MCF 10A (cell line): ENCODE results near the gene LSP1. TPM values are rescaled to one million over a fixed set of nuclear protein-coding genes. Genes with fewer than 3 reads are reported as not detected.

Source experiments
- BruUV-seq: library from RNA; stranded (reverse); fragments of 400-500 nt; replicated peaks from 2 replicates; lab custom pipeline; 2021; lab: Mats Ljungman, UMichigan
- CTCF ChIA-PET: fragments of 300-600 bp; sonication (Branson Sonifier 250); formaldehyde crosslinking; extraction: SDS; loops from one replicate; lab custom pipeline; 2021; ENCODE audit warnings: antibody characterized with exemption, inconsistent platforms; lab: Yijun Ruan, JAX
- POLR2A ChIA-PET: fragments of 300-600, 350-650 bp; sonication (Branson Sonifier 250); formaldehyde crosslinking; extraction: SDS; loops from one replicate; lab custom pipeline; 2020; ENCODE audit warnings: antibody characterized with exemption, inconsistent platforms; lab: Yijun Ruan, JAX
- DNase-seq: peaks from one replicate; pipeline ENCODE4 v3.0.0-alpha.2; 2018; ENCODE audit not compliant: unreplicated experiment
- H3K27ac Mint-ChIP-seq: one replicate; pipeline ENCODE4 v1.8.0; 2022; ENCODE audit warnings: mild to moderate bottlenecking, low read depth, mixed read lengths; ENCODE audit not compliant: unreplicated experiment
- H3K27me3 Mint-ChIP-seq: one replicate; pipeline ENCODE4 v1.8.0; 2022; ENCODE audit warnings: mixed read lengths; ENCODE audit not compliant: insufficient read depth, unreplicated experiment
- H3K36me3 Mint-ChIP-seq: one replicate; pipeline ENCODE4 v1.8.0; 2022; ENCODE audit warnings: mild to moderate bottlenecking, moderate library complexity, mixed read lengths; ENCODE audit not compliant: insufficient read depth, unreplicated experiment
- H3K4me1 Mint-ChIP-seq: one replicate; pipeline ENCODE4 v1.8.0; 2022; ENCODE audit warnings: mixed read lengths; ENCODE audit not compliant: insufficient read depth, unreplicated experiment
- H3K4me3 Mint-ChIP-seq: one replicate; pipeline ENCODE4 v1.8.0; 2022; ENCODE audit warnings: mild to moderate bottlenecking, moderate library complexity, mixed read lengths; ENCODE audit not compliant: unreplicated experiment
- H3K9me3 Mint-ChIP-seq: one replicate; pipeline ENCODE4 v1.8.0; 2022; ENCODE audit warnings: mixed read lengths; ENCODE audit not compliant: unreplicated experiment
- CTCF ChIP-seq: fragments of 200-600 bp; IDR thresholded peaks from one replicate; pipeline ENCODE4 v1.8.0; 2022; ENCODE audit warnings: antibody characterized with exemption, mild to moderate bottlenecking; ENCODE audit not compliant: unreplicated experiment
- intact Hi-C: fragments of 100-400 bp; cut with micrococcal nuclease; formaldehyde crosslinking; loops from 2 replicates; pipeline ENCODE4 v1.14.1; 2022
- total RNA-seq: library from RNA; stranded (reverse); gene quantifications from 2 replicates; pipeline ENCODE4 v1.2.3, GENCODE V29; 2022

Gene LSP1
- total RNA-seq, 1 experiment from 2014 or later = 3.7 TPM

- intact Hi-C loops = no loop called here
- no TSS peak for BruUV-seq
- no peak overlapping the region for H3K27ac Mint-ChIP-seq
- no peaks in the 10 kb centered on the region for H3K9me3 Mint-ChIP-seq
- no peak for DNase-seq
- H3K36me3 Mint-ChIP-seq = no peaks in the 10 kb centered on the region
- ChIA-PET CTCF (interaction anchor here (0.6 to 2.0 kb wide), 7 partner anchors 18 to 267 kb away, joined by 3 to 13 read pairs (median 3); no protein-coding TSS in a partner anchor), POLR2A (no interaction called here)
- H3K4me1 Mint-ChIP-seq = no peaks in the 10 kb centered on the region
- no peak overlapping the region for H3K4me3 Mint-ChIP-seq
- TF ChIP-seq CTCF = no peak
- H3K27me3 Mint-ChIP-seq = peaks cover 7% of the 10 kb centered on the region
Observed at GRCh38 chr11:1921574-1922141, 68.8 kb downstream of the LSP1 start.

GRCh38 chr11:1922481-1923081, 69.7 kb downstream of the LSP1 start:
- CTCF ChIA-PET = interaction anchor here (0.6 to 2.0 kb wide), 4 partner anchors 15 to 268 kb away, joined by 3 to 13 read pairs (median 3); no protein-coding TSS in a partner anchor
- H3K36me3 Mint-ChIP-seq = no peaks in the 10 kb centered on the region
- POLR2A ChIA-PET = no interaction called here
- intact Hi-C loops = no loop called here
- H3K27ac Mint-ChIP-seq = no peak overlapping the region
- TF ChIP-seq CTCF = no peak
- DNase-seq = no peak
- no peak overlapping the region for H3K4me3 Mint-ChIP-seq
- no peaks in the 10 kb centered on the region for H3K9me3 Mint-ChIP-seq
- H3K4me1 Mint-ChIP-seq = no peaks in the 10 kb centered on the region
- BruUV-seq = no TSS peak
- peaks cover 7% of the 10 kb centered on the region for H3K27me3 Mint-ChIP-seq

GRCh38 chr11:1923201-1923956, 70.5 kb downstream of the LSP1 start:
- Mint-ChIP-seq H3K27me3 (peaks cover 7% of the 10 kb centered on the region), H3K4me1 (no peaks in the 10 kb centered on the region), H3K36me3 (no peaks in the 10 kb centered on the region), H3K9me3 (no peaks in the 10 kb centered on the region), H3K4me3 (no peak overlapping the region), H3K27ac (no peak overlapping the region)
- TF ChIP-seq CTCF = no peak
- ChIA-PET POLR2A (interaction anchor here (0.6 kb wide), 1 partner anchor 48 kb away, joined by 3 read pairs; no protein-coding TSS in a partner anchor), CTCF (interaction anchor here (0.6 to 1.0 kb wide), 2 partner anchors 14 to 229 kb away, joined by 3 read pairs; no protein-coding TSS in a partner anchor)
- DNase-seq = no peak
- intact Hi-C loops = no loop called here
- BruUV-seq = no TSS peak

GRCh38 chr11:1924181-1924580, 71.3 kb downstream of the LSP1 start:
- H3K9me3 Mint-ChIP-seq = no peaks in the 10 kb centered on the region
- no TSS peak for BruUV-seq
- intact Hi-C loops = no loop called here

More at GRCh38 chr11:1924181-1924580, 71.3 kb downstream of the LSP1 start:
- H3K4me1 Mint-ChIP-seq = no peaks in the 10 kb centered on the region
- DNase-seq = no peak
- no peaks in the 10 kb centered on the region for H3K36me3 Mint-ChIP-seq
- no peak for TF ChIP-seq CTCF
- CTCF ChIA-PET = interaction anchor here (1.0 kb wide), 1 partner anchor 230 kb away, joined by 3 read pairs; no protein-coding TSS in a partner anchor
- peaks cover 9% of the 10 kb centered on the region for H3K27me3 Mint-ChIP-seq
- no peak overlapping the region for H3K4me3 Mint-ChIP-seq
- POLR2A ChIA-PET = no interaction called here
- no peak overlapping the region for H3K27ac Mint-ChIP-seq
